ENCODE measurements around the gene ZSWIM3. TPM values are rescaled to one million over a fixed set of nuclear protein-coding genes. Genes with fewer than 3 reads are reported as not detected.

The ZSWIM3 gene
- total and polyA plus RNA-seq, 2 donors (not counting 3 experiments of a cell fraction or from before 2014, with no cell fraction given) = 3.8 to 4.4 TPM

GRCh38 chr20:45866454-45866853 lies 9.0 kb downstream of the ZSWIM3 start:
- no peak overlapping the region for H2AFZ ChIP-seq (ENCODE audit: low read depth, low read length)
- no TSS peak for BruUV-seq (replicated peaks)
- H3K4me2 ChIP-seq (ENCODE audit: insufficient read depth, low read length) = no peak overlapping the region
- H3K36me3 ChIP-seq (ENCODE audit: control insufficient read depth in 2 of 2, extremely low read depth in 1 of 2, insufficient read depth in 2 of 2, low read length in 2 of 2) = no peaks in the 10 kb centered on the region
- H3K9me3 ChIP-seq (replicated peaks; ENCODE audit: control insufficient read depth, insufficient read depth, low read length) = no peaks in the 10 kb centered on the region
- no peak for DNase-seq (ENCODE audit: low read depth, low spot score)
- ChIA-PET POLR2A (interaction anchor here (2.2 kb wide), 1 partner anchor 14 kb away, joined by 9 read pairs; the partner anchor contains the start of gene ZSWIM1), CTCF (interaction anchor here (2.0 kb wide), 1 partner anchor 24 kb away, joined by 6 read pairs; the partner anchor contains the start of genes CTSA and NEURL2)
- no peak for FAIRE-seq
- no peak overlapping the region for H3K4me3 ChIP-seq (replicated peaks in 1 of 3; ENCODE audit: insufficient read depth in 1 of 3, low read depth in 1 of 3, low read length in 3 of 3)
- H3K79me2 ChIP-seq (ENCODE audit: control insufficient read depth, insufficient read depth, low read length) = no peaks in the 10 kb centered on the region
- no peaks in the 10 kb centered on the region for H4K20me1 ChIP-seq (replicated peaks; ENCODE audit: control insufficient read depth, extremely low read depth, insufficient read depth, low read length)
- dilution Hi-C loops (cut with MboI; ENCODE audit: extremely low pct_ligation_motif_present, low sequenced_read_pairs) = no loop called here
- intact Hi-C loops (cut with micrococcal nuclease) = no loop called here
- H3K9me1 ChIP-seq (replicated peaks; ENCODE audit: control insufficient read depth, extremely low read depth, insufficient read depth, low read length) = no peaks in the 10 kb centered on the region
- H3K4me1 ChIP-seq (ENCODE audit: control insufficient read depth, extremely low read depth, insufficient read depth, low read length) = no peaks in the 10 kb centered on the region
- no peak for TF ChIP-seq CTCF (IDR thresholded peaks at IDR 0.05; ENCODE audit: extremely low read depth in 1 of 2, insufficient read depth in 1 of 2, low read depth in 1 of 2, low read length in 2 of 2)
- TF ChIP-seq MYC (IDR thresholded peaks at IDR 0.05; ENCODE audit: low read depth, low read length) = no peak
- TF ChIP-seq MAX (IDR thresholded peaks at IDR 0.05; ENCODE audit: insufficient read depth, insufficient read length) = no peak
- TF ChIP-seq POLR2A (IDR thresholded peaks at IDR 0.05; ENCODE audit: low read depth, low read length) = no peak
- TF ChIP-seq FOS (IDR thresholded peaks at IDR 0.05; ENCODE audit: borderline replicate concordance, insufficient read depth, low read length) = no peak
- TF ChIP-seq JUN (IDR thresholded peaks at IDR 0.05; ENCODE audit: borderline replicate concordance, insufficient read depth, insufficient read length, low read depth) = no peak
- no peak for TF ChIP-seq EZH2 (IDR thresholded peaks at IDR 0.05; ENCODE audit: borderline replicate concordance, low read depth, low read length, severe bottlenecking)
- TF ChIP-seq POLR2AphosphoS5 (IDR thresholded peaks at IDR 0.05; ENCODE audit: insufficient read depth, low read depth, low read length) = no peak
- no peak for TF ChIP-seq GATA2 (IDR thresholded peaks at IDR 0.05; ENCODE audit: insufficient read depth, insufficient read length, low read depth, low read length)
- H3K27ac ChIP-seq (ENCODE audit: insufficient read depth, low read depth, low read length) = no peak overlapping the region
- H3K27me3 ChIP-seq (ENCODE audit: control insufficient read depth in 2 of 2, insufficient read depth in 2 of 2, low read length in 2 of 2) = no peaks in the 10 kb centered on the region
- no peak overlapping the region for H3K9ac ChIP-seq (replicated peaks; ENCODE audit: extremely low read depth, insufficient read depth, low read length)
